Adrenal gland (tissue), 12 donors: ENCODE data around the gene TAS1R1. TPM values are rescaled to one million over a fixed set of nuclear protein-coding genes. Genes with fewer than 3 reads are reported as not detected.

Source experiments
- DNase-seq, 7 donors: peaks; one replicate each; pipeline ENCODE4 v3.0.0-alpha.2; 2019 to 2020
- H3K27ac ChIP-seq, 5 donors: fragments of 200-600 bp; sonication (generic) in 4 of 5; 1 replicate in 3 of 5; 2 replicates in 2 of 5; pipeline versions ENCODE4 v1.5.1 to v1.8.0; 2016 to 2020; ENCODE audit warnings: mild to moderate bottlenecking in 1 of 5
- H3K27me3 ChIP-seq: fragments of 200-600 bp; 2 replicates; pipeline ENCODE4 v1.8.0; 2021
- H3K36me3 ChIP-seq, 2 donors: fragments of 200-600 bp; replicated peaks in 1 of 2; 1 replicate in 1 of 2; 2 replicates in 1 of 2; pipeline versions ENCODE4 v1.5.1 to v1.8.0; 2018 to 2022
- H3K4me1 ChIP-seq, 2 donors: fragments of 200-600 bp; replicated peaks in 1 of 2; 1 replicate in 1 of 2; 2 replicates in 1 of 2; pipeline versions ENCODE4 v1.5.1 to v1.8.0; 2018 to 2021
- H3K4me3 ChIP-seq, 4 donors: fragments of 200-600 bp; sonication (generic) in 3 of 4; one replicate each; pipeline ENCODE4 v1.5.1; 2016 to 2018
- H3K9me3 ChIP-seq, 3 donors: fragments of 200-600 bp; sonication (generic) in 1 of 3; replicated peaks in 1 of 3; 1 replicate in 2 of 3; 2 replicates in 1 of 3; pipeline versions ENCODE4 v1.5.1 to v1.8.0; 2016 to 2021
- CTCF ChIP-seq, 6 experiments: fragments of 450-650 bp in 4 of 6; fragments of 200-600 bp in 2 of 6; sonication (generic) in 1 of 6; IDR thresholded peaks; 1 replicate in 5 of 6; 2 replicates in 1 of 6; pipeline versions ENCODE4 v1.5.1 to v1.8.0; 2016 to 2021; ENCODE audit warnings: antibody characterized with exemption in 6 of 6, mild to moderate bottlenecking in 2 of 6, moderate library complexity in 1 of 6
- POLR2A ChIP-seq, 2 donors: fragments of 450-650 bp; IDR thresholded peaks; one replicate each; pipeline ENCODE4 v1.6.1; 2017; ENCODE audit warnings: antibody characterized with exemption in 2 of 2, mild to moderate bottlenecking in 2 of 2, moderate library complexity in 1 of 2
- WGBS, 4 donors: extraction: QIAGEN DNeasy Blood & Tissue Kit in 2 of 4; methylation state at CpG; one replicate each; pipeline versions ENCODE4 v1.1.5 to v1.1.7; 2013 to 2017; 5-methylcytosine and 5-hydroxymethylcytosine counted together
- intact Hi-C, 2 donors: fragments of 100-400 bp; cut with DNase I; formaldehyde crosslinking; loops; one replicate each; pipeline versions ENCODE4 v1.14.1 to v1.15.0; 2022 to 2023
- polyA plus RNA-seq, 3 donors: library from polyadenylated mRNA; stranded (reverse); fragments of 200-250 nt in 2 of 3; fragments of 350-450 nt in 1 of 3; fragmentation: Illumina TruSeq in 1 of 3; extraction: RNeasy Lipid Tissue Mini Kit (QIAGEN cat#74804) in 1 of 3; gene quantifications; one replicate each; pipeline ENCODE4 v1.2.3, GENCODE V29; 2013 to 2014
- total RNA-seq, 9 donors: library from RNA; depleted of rRNA in 4 of 9; stranded (reverse); fragments of >200 nt in 4 of 9; fragments of 120-200 nt in 1 of 9; fragmentation: NEBNext Ultra II Directional in 1 of 9; extraction: Animal tissue kit (Norgen Biotek cat#: 25700) in 1 of 9; gene quantifications; one replicate each; pipeline versions ENCODE4 v1.1.0 to v1.2.4, GENCODE V29; 2013 to 2023
- donor health status: healthy with polysubstance abuse.
- donor health status: Bipolar disorder and iron deficiency.
- donor health status: DM: yes; HTN: yes; CAD: no.
- donor health status: DM: no; HTN: no; CAD: no.
- donor health status: DM: no; HTN: no; CAD: no.
- donor health status: DM: yes; HTN: yes; CAD: no.

The TAS1R1 gene
- total and polyA plus RNA-seq, 12 donors, result 0.11 to 0.83 (median 0.40) TPM; not detected in 5

- Histone ChIP-seq H3K9me3 (no peaks in the 10 kb centered on the region), H3K4me1 (peaks cover 9 to 15% of the 10 kb centered on the region in 2 donors), H3K27me3 (no peaks in the 10 kb centered on the region), H3K4me3 (no peak overlapping the region), H3K36me3 (peaks cover 0 to 73% of the 10 kb centered on the region in 2 donors), H3K27ac (no peak overlapping the region)
- TF ChIP-seq POLR2A (IDR thresholded peaks at IDR 0.05), result no peak
- TF ChIP-seq CTCF (IDR thresholded peaks at IDR 0.05), result no peak
- 95 to 99% (median 97%) methylated on average over 8 to 13 of the region's 13 CpGs for WGBS, 4 donors
- no peak for DNase-seq
- intact Hi-C loops, result no loop called here
Observed at GRCh38 chr1:6530504-6531160, 24.5 kb upstream of the TAS1R1 start.

- 78 to 88% (median 87%) methylated on average over 5 of the region's 5 CpGs for WGBS, 4 donors
- Histone ChIP-seq H3K4me3 (no peak overlapping the region), H3K9me3 (no peaks in the 10 kb centered on the region), H3K27ac (no peak overlapping the region), H3K27me3 (no peaks in the 10 kb centered on the region), H3K4me1 (peaks cover 9 to 15% of the 10 kb centered on the region in 2 donors), H3K36me3 (peaks cover 0 to 62% of the 10 kb centered on the region in 2 donors)
- intact Hi-C loops, result no loop called here
- DNase-seq, result peak in 1 of 7 donors; percentile 3
- TF ChIP-seq CTCF (IDR thresholded peaks at IDR 0.05) (no peak), POLR2A (IDR thresholded peaks at IDR 0.05) (no peak)
Observed at GRCh38 chr1:6531996-6532395, 23.1 kb upstream of the TAS1R1 start.

DNA sequence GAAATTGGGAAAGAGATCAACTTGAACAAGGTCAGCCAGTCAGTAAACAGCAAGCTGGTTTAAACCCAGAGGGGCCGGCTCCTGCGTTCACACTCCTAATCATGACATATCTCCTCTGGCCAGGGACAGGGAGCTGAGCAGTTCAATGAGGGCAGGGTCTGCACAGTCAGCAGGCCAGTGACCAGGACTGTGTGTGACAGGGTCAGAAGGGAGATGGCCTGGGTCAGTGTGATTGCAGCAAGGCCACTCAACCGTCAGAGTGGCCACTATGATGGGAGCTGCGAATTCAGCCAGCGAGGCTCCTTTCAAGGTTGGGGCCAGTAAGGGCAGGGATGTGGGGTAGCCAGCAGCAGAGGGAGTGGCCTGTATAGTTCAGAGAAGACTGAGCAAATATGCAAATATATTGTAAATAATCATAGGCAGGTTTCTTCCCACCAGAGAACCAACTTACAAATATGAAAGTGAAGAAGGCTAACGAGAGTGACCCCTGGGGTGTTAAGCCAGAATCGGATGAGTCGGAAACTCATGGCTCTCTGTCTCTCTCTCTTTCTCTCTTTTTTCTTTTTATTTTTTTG is 20.8 kb upstream of the TAS1R1 start:
- Histone ChIP-seq H3K36me3 (peaks cover 0 to 42% of the 10 kb centered on the region in 2 donors), H3K9me3 (no peaks in the 10 kb centered on the region), H3K27ac (peak overlapping the region; percentile 35 to 77 (median 48)), H3K4me3 (no peak overlapping the region), H3K27me3 (no peaks in the 10 kb centered on the region), H3K4me1 (peaks cover 9 to 21% of the 10 kb centered on the region in 2 donors)
- peak in 6 of 7 donors; percentile 53 to 79 (median 67) for DNase-seq
- intact Hi-C loops, result no loop called here
- 52 to 61% (median 55%) methylated on average over 6 to 8 of the region's 8 CpGs for WGBS, 4 donors
- no peak for TF ChIP-seq CTCF (IDR thresholded peaks at IDR 0.05)
- TF ChIP-seq POLR2A (IDR thresholded peaks at IDR 0.05), result peak in 1 of 2 donors; percentile 24

DNA sequence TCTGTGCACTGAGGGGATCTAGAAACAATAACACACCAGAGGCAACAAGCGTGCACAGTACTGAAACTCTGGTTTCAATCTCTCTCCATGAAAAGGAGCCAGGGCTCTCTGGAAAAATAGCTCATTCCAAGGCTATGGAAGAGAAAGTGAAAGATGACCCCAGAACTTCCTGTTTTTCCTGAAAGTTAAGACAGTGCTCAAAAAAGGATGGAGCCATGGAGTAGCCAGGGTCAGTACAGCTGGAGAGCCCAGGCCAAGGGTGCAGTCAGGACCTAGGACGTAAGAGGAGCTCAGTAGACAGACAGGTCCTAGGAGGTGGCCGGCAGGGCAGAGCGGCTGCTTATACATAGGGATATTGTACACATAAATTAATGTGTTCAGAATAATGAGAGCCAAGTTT is 19.9 kb upstream of the TAS1R1 start:
- no peaks in the 10 kb centered on the region for H3K27me3 ChIP-seq
- no peak for TF ChIP-seq CTCF (IDR thresholded peaks at IDR 0.05)
- no peak for TF ChIP-seq POLR2A (IDR thresholded peaks at IDR 0.05)
- no peak overlapping the region for H3K4me3 ChIP-seq
- no peaks in the 10 kb centered on the region for H3K9me3 ChIP-seq
- WGBS, 4 donors, result 65 to 69% (median 67%) methylated on average over 4 of the region's 4 CpGs
- peak overlapping the region; percentile 29 to 77 (median 48) for H3K27ac ChIP-seq
- intact Hi-C loops, result no loop called here
- DNase-seq, result no peak
- peaks cover 0 to 36% of the 10 kb centered on the region in 2 donors for H3K36me3 ChIP-seq
- peaks cover 9 to 21% of the 10 kb centered on the region in 2 donors for H3K4me1 ChIP-seq
